ENCODE measurements around the gene KCMF1.

The KCMF1 gene

GRCh38 chr2:84956334-84957297 is 14.3 kb upstream of the KCMF1 start:
- no peak for FAIRE-seq

- no peak for FAIRE-seq
These were observed 13.2 kb upstream of the KCMF1 start for GRCh38 chr2:84957771-84958134.

- no peak for FAIRE-seq
These were observed 12.6 kb upstream of the KCMF1 start for GRCh38 chr2:84958135-84959059.

- no peak for FAIRE-seq
These were observed 11.8 kb upstream of the KCMF1 start for GRCh38 chr2:84959095-84959565.

- FAIRE-seq, result no peak
These were observed 11.1 kb upstream of the KCMF1 start for GRCh38 chr2:84959566-84960506.

- no peak for FAIRE-seq
These were observed 8.0 kb upstream of the KCMF1 start for GRCh38 chr2:84962917-84963316.

GRCh38 chr2:84963323-84963691 is 7.7 kb upstream of the KCMF1 start:
- no peak for FAIRE-seq

GRCh38 chr2:84963692-84964405 is 7.1 kb upstream of the KCMF1 start:
- FAIRE-seq, result no peak

- no peak for FAIRE-seq
These were observed 6.4 kb upstream of the KCMF1 start for GRCh38 chr2:84964406-84965191.

GRCh38 chr2:84965192-84965516 is 5.8 kb upstream of the KCMF1 start:
- FAIRE-seq, result no peak

GRCh38 chr2:84965827-84966226 is 5.1 kb upstream of the KCMF1 start:
- no peak for FAIRE-seq

GRCh38 chr2:84966731-84967130 is 4.2 kb upstream of the KCMF1 start:
- no peak for FAIRE-seq

GRCh38 chr2:84969511-84970209 is 1.3 kb upstream of the KCMF1 start:
- no peak for FAIRE-seq

GRCh38 chr2:84970210-84970867 is 622 bp upstream of the KCMF1 start:
- no peak for FAIRE-seq

GRCh38 chr2:84971510-84972206 is 697 bp downstream of the KCMF1 start:
- FAIRE-seq, result no peak

- FAIRE-seq, result no peak
These were observed 1.3 kb downstream of the KCMF1 start for GRCh38 chr2:84972207-84972783.

GRCh38 chr2:84972932-84973331 is 2.0 kb downstream of the KCMF1 start:
- no peak for FAIRE-seq

GRCh38 chr2:84980263-84980983 is 9.5 kb downstream of the KCMF1 start:
- no peak for FAIRE-seq
